ENCODE measurements around the gene ETFB.

The ETFB gene

GRCh38 chr19:51380379-51380778 lies 14.2 kb upstream of the ETFB start:
- peaks cover 5% of the 10 kb centered on the region for H3K9me3 ChIP-seq (ENCODE audit: severe bottlenecking)
- no peaks in the 10 kb centered on the region for H3K27me3 ChIP-seq (ENCODE audit: insufficient read depth, low read depth, severe bottlenecking)
- no peak for TF ChIP-seq CTCF (IDR thresholded peaks at IDR 0.05; ENCODE audit: low read depth, low read length)
- no peak for DNase-seq
- no peaks in the 10 kb centered on the region for H3K36me3 ChIP-seq
- no peak overlapping the region for H3K4me3 ChIP-seq (ENCODE audit: low read depth, low read length)
- H3K27ac ChIP-seq = no peak overlapping the region

- no peak overlapping the region for H3K27ac ChIP-seq
- no peak for DNase-seq
- peaks cover 5% of the 10 kb centered on the region for H3K9me3 ChIP-seq (ENCODE audit: severe bottlenecking)
- H3K27me3 ChIP-seq (ENCODE audit: insufficient read depth, low read depth, severe bottlenecking) = no peaks in the 10 kb centered on the region
- no peak overlapping the region for H3K4me3 ChIP-seq (ENCODE audit: low read depth, low read length)
- H3K36me3 ChIP-seq = no peaks in the 10 kb centered on the region
- no peak for TF ChIP-seq CTCF (IDR thresholded peaks at IDR 0.05; ENCODE audit: low read depth, low read length)
These were observed 11.2 kb upstream of the ETFB start for GRCh38 chr19:51377422-51377821.

GRCh38 chr19:51375504-51376221 lies 9.5 kb upstream of the ETFB start:
- no peak for DNase-seq
- Histone ChIP-seq H3K4me3 (ENCODE audit: low read depth, low read length) (no peak overlapping the region), H3K27me3 (ENCODE audit: insufficient read depth, low read depth, severe bottlenecking) (no peaks in the 10 kb centered on the region), H3K27ac (no peak overlapping the region), H3K9me3 (ENCODE audit: severe bottlenecking) (no peaks in the 10 kb centered on the region), H3K36me3 (no peaks in the 10 kb centered on the region)
- TF ChIP-seq CTCF (IDR thresholded peaks at IDR 0.05; ENCODE audit: low read depth, low read length) = no peak

GRCh38 chr19:51372649-51373504 lies 6.7 kb upstream of the ETFB start, which contains the start of gene NKG7:
NKG7 (minus strand) TSS chr19:51372654; CDS start chr19:51372535, 119 bp downstream.
- DNase-seq = no peak
- Histone ChIP-seq H3K4me3 (ENCODE audit: low read depth, low read length) (no peak within 1 kb of the TSS), H3K27ac (no peak within 1 kb of the TSS)

GRCh38 chr19:51372021-51372648 lies 5.9 kb upstream of the ETFB start:
- no peak for TF ChIP-seq CTCF (IDR thresholded peaks at IDR 0.05; ENCODE audit: low read depth, low read length)
- H3K4me3 ChIP-seq (ENCODE audit: low read depth, low read length) = no peak overlapping the region
- H3K27ac ChIP-seq = no peak overlapping the region
- DNase-seq = no peak
- no peaks in the 10 kb centered on the region for H3K36me3 ChIP-seq
- H3K27me3 ChIP-seq (ENCODE audit: insufficient read depth, low read depth, severe bottlenecking) = no peaks in the 10 kb centered on the region
- no peaks in the 10 kb centered on the region for H3K9me3 ChIP-seq (ENCODE audit: severe bottlenecking)

More at GRCh38 chr19:51372649-51373504, 6.7 kb upstream of the ETFB start, which contains the start of gene NKG7:
- no peaks in the 10 kb centered on the region for H3K9me3 ChIP-seq (ENCODE audit: severe bottlenecking)
- no peaks in the 10 kb centered on the region for H3K36me3 ChIP-seq
- TF ChIP-seq CTCF (IDR thresholded peaks at IDR 0.05; ENCODE audit: low read depth, low read length) = no peak
- H3K27me3 ChIP-seq (ENCODE audit: insufficient read depth, low read depth, severe bottlenecking) = no peaks in the 10 kb centered on the region
